Epithelial cell of alveolus of lung (primary cell): ENCODE data around the gene MYDGF. TPM values are rescaled to one million over a fixed set of nuclear protein-coding genes. Genes with fewer than 3 reads are reported as not detected.

Experiments
- total RNA-seq: library from RNA; depleted of rRNA; stranded (reverse); fragments of >200 nt; gene quantifications from 2 replicates; pipeline ENCODE4 v1.2.1, GENCODE V29; 2015

Gene MYDGF
- 94.0 and 239 TPM in 2 replicates for total RNA-seq

GRCh38 chr19:4669723-4670480 lies at the start of gene MYDGF:
MYDGF (minus strand) TSS chr19:4670342; CDS start chr19:4670334, 8 bp downstream.

GRCh38 chr19:4638828-4639530 lies 31.2 kb downstream of the MYDGF start, which contains the start of gene TNFAIP8L1:
TNFAIP8L1 (plus strand) TSS chr19:4639516; CDS start chr19:4651870, 12,354 bp downstream.

Other genes with a start within 250 kb of the MYDGF start
- gene UBXN6, start 212.5 kb downstream of the MYDGF start, total RNA-seq: 67.9 and 82.5 TPM in 2 replicates
- gene HDGFL2, start 198.0 kb downstream of the MYDGF start, total RNA-seq: 75.5 and 86.1 TPM in 2 replicates
- under 0.01 and 0.96 TPM in 2 replicates for gene PLIN4, start 151.9 kb downstream of the MYDGF start, total RNA-seq
- gene PLIN5, start 135.1 kb downstream of the MYDGF start, total RNA-seq: not detected in 2 replicates
- gene LRG1, start 130.3 kb downstream of the MYDGF start, total RNA-seq: under 0.01 and 0.88 TPM in 2 replicates
- gene SEMA6B, start 110.7 kb downstream of the MYDGF start, total RNA-seq: 1.7 and 7.7 TPM in 2 replicates
- 3.9 and 4.6 TPM in 2 replicates for gene TNFAIP8L1, start 30.8 kb downstream of the MYDGF start, total RNA-seq
- 31.7 and 58.6 TPM in 2 replicates for gene DPP9, start 53.5 kb upstream of the MYDGF start, total RNA-seq
- 11.7 and 12.5 TPM in 2 replicates for gene FEM1A, start 121.4 kb upstream of the MYDGF start, total RNA-seq
- 4.1 and 5.1 TPM in 2 replicates for gene TICAM1, start 161.4 kb upstream of the MYDGF start, total RNA-seq
- gene PLIN3, start 197.3 kb upstream of the MYDGF start, total RNA-seq: 66.3 and 146 TPM in 2 replicates
- gene ARRDC5, start 232.6 kb upstream of the MYDGF start, total RNA-seq: not detected in 2 replicates
- gene UHRF1, start 239.2 kb upstream of the MYDGF start, total RNA-seq: 19.1 and 53.4 TPM in 2 replicates